ENCODE measurements around the gene TNFSF8. TPM values are rescaled to one million over a fixed set of nuclear protein-coding genes. Genes with fewer than 3 reads are reported as not detected.

TNFSF8 gene
- total RNA-seq, 2 donors from 2014 or later: 0.22 to 1.7 TPM

GRCh38 chr9:114935119-114935518 is 4.7 kb upstream of the TNFSF8 start:
- TF ChIP-seq CTCF (IDR thresholded peaks at IDR 0.05): no peak
- no peak overlapping the region for H3K4me3 ChIP-seq
- H3K9me3 ChIP-seq: no peaks in the 10 kb centered on the region
- H3K4me1 ChIP-seq: no peaks in the 10 kb centered on the region
- no peaks in the 10 kb centered on the region for H3K27me3 ChIP-seq
- DNase-seq (ENCODE audit: low spot score): no peak
- H3K36me3 ChIP-seq: no peaks in the 10 kb centered on the region
- H3K27ac ChIP-seq: no peak overlapping the region

- H3K36me3 ChIP-seq: no peaks in the 10 kb centered on the region
- no peaks in the 10 kb centered on the region for H3K27me3 ChIP-seq
- no peak for TF ChIP-seq CTCF (IDR thresholded peaks at IDR 0.05)
- no peak overlapping the region for H3K27ac ChIP-seq
- H3K4me3 ChIP-seq: no peak overlapping the region
- no peaks in the 10 kb centered on the region for H3K4me1 ChIP-seq
- no peaks in the 10 kb centered on the region for H3K9me3 ChIP-seq
- DNase-seq (ENCODE audit: low spot score): no peak
Observed at GRCh38 chr9:114932502-114932901, 2.1 kb upstream of the TNFSF8 start.

- Histone ChIP-seq H3K4me3 (no peak overlapping the region), H3K36me3 (no peaks in the 10 kb centered on the region), H3K4me1 (no peaks in the 10 kb centered on the region), H3K9me3 (no peaks in the 10 kb centered on the region), H3K27me3 (no peaks in the 10 kb centered on the region), H3K27ac (no peak overlapping the region)
- TF ChIP-seq CTCF (IDR thresholded peaks at IDR 0.05): no peak
- DNase-seq (ENCODE audit: low spot score): no peak
Observed at GRCh38 chr9:114931407-114931806, 1.0 kb upstream of the TNFSF8 start.

GRCh38 chr9:114929201-114929600 is 1.2 kb downstream of the TNFSF8 start:
- Histone ChIP-seq H3K27me3 (no peaks in the 10 kb centered on the region), H3K9me3 (no peaks in the 10 kb centered on the region), H3K27ac (peak overlapping the region; percentile 21 to 50), H3K4me1 (no peaks in the 10 kb centered on the region), H3K4me3 (peak overlapping the region in 1 of 2 donors; percentile 6), H3K36me3 (no peaks in the 10 kb centered on the region)
- TF ChIP-seq CTCF (IDR thresholded peaks at IDR 0.05): no peak
- no peak for DNase-seq (ENCODE audit: low spot score)

GRCh38 chr9:114928671-114929070 is 1.7 kb downstream of the TNFSF8 start:
- Histone ChIP-seq H3K9me3 (no peaks in the 10 kb centered on the region), H3K4me1 (no peaks in the 10 kb centered on the region), H3K4me3 (no peak overlapping the region), H3K36me3 (no peaks in the 10 kb centered on the region), H3K27me3 (no peaks in the 10 kb centered on the region), H3K27ac (peak overlapping the region in 1 of 2 donors; percentile 50)
- TF ChIP-seq CTCF (IDR thresholded peaks at IDR 0.05): no peak
- DNase-seq (ENCODE audit: low spot score): no peak

GRCh38 chr9:114928136-114928535 is 2.3 kb downstream of the TNFSF8 start:
- no peaks in the 10 kb centered on the region for H3K27me3 ChIP-seq
- H3K4me3 ChIP-seq: no peak overlapping the region
- no peak for DNase-seq (ENCODE audit: low spot score)
- H3K27ac ChIP-seq: no peak overlapping the region
- no peaks in the 10 kb centered on the region for H3K36me3 ChIP-seq
- no peak for TF ChIP-seq CTCF (IDR thresholded peaks at IDR 0.05)
- H3K9me3 ChIP-seq: no peaks in the 10 kb centered on the region
- no peaks in the 10 kb centered on the region for H3K4me1 ChIP-seq

Measured in right atrium auricular region (tissue), 2 donors.